ENCODE measurements around the gene TRIM31.

DNA sequence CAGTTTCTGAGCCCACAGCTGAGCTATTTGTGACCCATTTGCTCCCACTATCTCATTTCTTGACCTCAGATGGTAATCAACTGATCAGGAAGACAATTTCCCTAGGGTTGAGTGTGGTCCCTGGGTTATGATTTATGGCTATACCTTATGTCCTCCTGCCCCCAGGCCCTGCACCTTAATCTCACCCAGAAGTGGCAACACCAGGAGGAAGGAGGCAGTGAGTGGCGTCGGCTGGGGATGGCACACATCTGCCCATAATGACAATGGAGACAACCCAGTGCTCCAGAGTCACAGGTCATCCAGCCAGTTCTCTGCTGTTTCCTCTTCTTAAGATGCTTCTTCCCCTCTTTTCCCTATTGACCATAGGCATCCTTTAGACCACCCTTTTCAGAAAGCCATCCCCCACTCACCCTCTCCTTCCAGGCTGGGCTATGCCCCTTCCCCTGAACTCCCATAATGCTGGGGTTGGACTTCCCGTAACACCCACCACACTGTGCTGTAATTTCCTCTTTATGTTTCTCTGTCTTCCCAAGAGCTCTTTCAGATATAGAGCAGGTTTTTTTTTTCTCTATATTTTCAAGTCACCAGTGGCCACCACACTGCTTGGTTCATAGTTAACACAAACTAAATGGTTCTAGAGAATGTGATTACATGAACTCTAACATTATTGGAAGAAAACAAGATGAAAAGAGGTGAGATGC is 40.2 kb upstream of the TRIM31 start:
- TF ChIP-seq CTCF (optimal IDR thresholded peaks at IDR 0.05 in 1 of 3, IDR thresholded peaks at IDR 0.05 in 1 of 3, conservative IDR thresholded peaks at IDR 0.05 in 1 of 3; ENCODE audit: extremely low read depth in 1 of 3, insufficient read depth in 2 of 3, low read length in 3 of 3): no peak
- TF ChIP-seq EZH2 (IDR thresholded peaks at IDR 0.05; ENCODE audit: low read length): no peak

All from keratinocyte (primary cell).